ENCODE measurements around the gene OVAAL. TPM values are rescaled to one million over a fixed set of nuclear protein-coding genes. Genes with fewer than 3 reads are reported as not detected.

OVAAL gene
- total and polyA plus RNA-seq, 9 of the 15 experiments (the other 6 are each of a cell fraction or from before 2014, with no cell fraction given) = 0.04 to 0.18 (median 0.08) TPM; not detected in 4

GRCh38 chr1:180563026-180563827 is 4.5 kb downstream of the OVAAL start (continued):
- no peak for TF ChIP-seq ZNF431 (CRISPR knock-in tag; IDR thresholded peaks at IDR 0.05)
- peak; percentile 45; the same call in 1 of the 2 replicates for TF ChIP-seq PTTG1 (tag; IDR thresholded peaks at IDR 0.05; ENCODE audit: low read depth)
- peak; percentile 44; the same call in 1 of the 2 replicates for TF ChIP-seq KLF6 (CRISPR knock-in tag; IDR thresholded peaks at IDR 0.05; ENCODE audit: borderline replicate concordance)
- peak; percentile 77 to 83 for TF ChIP-seq FOXK2 (conservative IDR thresholded peaks at IDR 0.05 in 1 of 2, IDR thresholded peaks at IDR 0.05 in 1 of 2; ENCODE audit: low read depth in 2 of 2)
- TF ChIP-seq MGA (IDR thresholded peaks at IDR 0.05) = peak; percentile 61
- TF ChIP-seq NR2C1 (IDR thresholded peaks at IDR 0.05) = no peak
- peak; percentile 64 for TF ChIP-seq NR2C1 (tag; IDR thresholded peaks at IDR 0.05)
- TF ChIP-seq BDP1 (IDR thresholded peaks at IDR 0.05; ENCODE audit: insufficient read depth, insufficient read length) = no peak
- 0 out of 2 replicates have a peak, but pooled peaks have one; percentile 36 for TF ChIP-seq ZNF561 (CRISPR knock-in tag; conservative IDR thresholded peaks at IDR 0.05)
- TF ChIP-seq ZNF12 (CRISPR knock-in tag; IDR thresholded peaks at IDR 0.05) = no peak
- TF ChIP-seq PTRF (tag; IDR thresholded peaks at IDR 0.05) = peak; percentile 79
- no peak for TF ChIP-seq GTF3C2 (IDR thresholded peaks at IDR 0.05; ENCODE audit: borderline replicate concordance, extremely low read depth, insufficient read length)
- no peak for TF ChIP-seq ZNF436 (CRISPR knock-in tag; IDR thresholded peaks at IDR 0.05)
